GM21717 (cell line): ENCODE data around the gene SOD2.
"Not testable (repeated sequence)": the region's sequence is repeated elsewhere in the genome, so short reads cannot be mapped to it uniquely, and the experiment has no call there.

ENCODE experiments used
- ATAC-seq: cut with Tn5 transposase; IDR thresholded peaks from one replicate; pipeline ENCODE4 v1.9.1; 2021; ENCODE audit warnings: mild to moderate bottlenecking, moderate library complexity; ENCODE audit not compliant: unreplicated experiment

SOD2 gene

GRCh38 chr6:159684013-159684304 is 9.1 kb downstream of the SOD2 start:
- no peak for ATAC-seq

GRCh38 chr6:159682810-159683209 is 10.2 kb downstream of the SOD2 start:
- ATAC-seq: no peak

GRCh38 chr6:159682295-159682694 is 10.7 kb downstream of the SOD2 start:
- ATAC-seq: no peak

GRCh38 chr6:159681191-159681880 is 11.7 kb downstream of the SOD2 start:
- ATAC-seq: no peak

- no peak for ATAC-seq
Measured at GRCh38 chr6:159680104-159680503, 12.9 kb downstream of the SOD2 start.

- ATAC-seq: peak; percentile 53
Measured at GRCh38 chr6:159679091-159680077, 13.7 kb downstream of the SOD2 start.

GRCh38 chr6:159678574-159678973 is 14.5 kb downstream of the SOD2 start:
- no peak for ATAC-seq

- no peak for ATAC-seq
Measured at GRCh38 chr6:159677506-159678165, 15.4 kb downstream of the SOD2 start.

- no peak for ATAC-seq
Measured at GRCh38 chr6:159676890-159677505, 16.0 kb downstream of the SOD2 start.

GRCh38 chr6:159676236-159676635 is 16.8 kb downstream of the SOD2 start:
- not testable (repeated sequence) for ATAC-seq

- no peak for ATAC-seq
Measured at GRCh38 chr6:159665868-159666635, 27.0 kb downstream of the SOD2 start.

- ATAC-seq: not testable (repeated sequence)
Measured at GRCh38 chr6:159663368-159663889, 29.6 kb downstream of the SOD2 start.

GRCh38 chr6:159661977-159662376 is 31.1 kb downstream of the SOD2 start:
- not testable (repeated sequence) for ATAC-seq

GRCh38 chr6:159655409-159655988 is 37.5 kb downstream of the SOD2 start:
- no peak for ATAC-seq

- no peak for ATAC-seq
Measured at GRCh38 chr6:159654483-159655098, 38.5 kb downstream of the SOD2 start.

- ATAC-seq: no peak
Measured at GRCh38 chr6:159650314-159650713, 42.7 kb downstream of the SOD2 start.

- no peak for ATAC-seq
Measured at GRCh38 chr6:159649441-159649840, 43.6 kb downstream of the SOD2 start.

GRCh38 chr6:159646733-159647132 is 46.3 kb downstream of the SOD2 start:
- ATAC-seq: no peak

- no peak for ATAC-seq
Measured at GRCh38 chr6:159646116-159646515, 46.9 kb downstream of the SOD2 start.
